Measurements from ENCODE around the gene ASB3. TPM values are rescaled to one million over a fixed set of nuclear protein-coding genes. Genes with fewer than 3 reads are reported as not detected.
"Not testable (repeated sequence)": the region's sequence is repeated elsewhere in the genome, so short reads cannot be mapped to it uniquely, and the experiment has no call there.

ASB3 gene
- total RNA-seq, 2 donors from 2014 or later: 9.6 to 10.8 TPM

- DNase-seq (no peak), ATAC-seq (no peak)
- intact Hi-C loops (cut with DNase I): no loop called here
Measured at GRCh38 chr2:53793821-53794220, 7.1 kb upstream of the ASB3 start.

DNA sequence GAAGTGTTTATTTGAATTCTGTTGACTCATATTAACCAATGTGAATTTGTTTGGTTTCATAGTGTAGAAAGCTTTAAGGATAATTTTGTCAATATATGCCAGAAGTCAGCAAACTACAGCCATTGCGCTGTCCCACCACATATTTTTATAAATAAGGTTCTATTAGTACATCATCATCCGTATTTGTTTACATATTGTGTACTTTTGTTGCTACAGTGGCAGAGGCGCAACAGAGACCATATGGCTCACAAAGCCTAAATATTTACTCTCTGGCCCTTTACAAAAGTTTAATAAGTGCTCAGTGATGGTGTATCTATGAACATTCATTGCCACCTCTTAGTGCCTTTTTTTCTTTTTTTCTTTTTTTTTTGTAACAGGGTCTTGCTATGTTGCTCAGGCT, 6.5 kb upstream of the ASB3 start:
- ATAC-seq (no peak), DNase-seq (no peak)
- intact Hi-C loops (cut with DNase I): no loop called here

- ATAC-seq (peak in 1 of 2 donors; percentile 5), DNase-seq (no peak)
- intact Hi-C loops (cut with DNase I): no loop called here
Measured at GRCh38 chr2:53787614-53788289, 999 bp upstream of the ASB3 start.

DNA sequence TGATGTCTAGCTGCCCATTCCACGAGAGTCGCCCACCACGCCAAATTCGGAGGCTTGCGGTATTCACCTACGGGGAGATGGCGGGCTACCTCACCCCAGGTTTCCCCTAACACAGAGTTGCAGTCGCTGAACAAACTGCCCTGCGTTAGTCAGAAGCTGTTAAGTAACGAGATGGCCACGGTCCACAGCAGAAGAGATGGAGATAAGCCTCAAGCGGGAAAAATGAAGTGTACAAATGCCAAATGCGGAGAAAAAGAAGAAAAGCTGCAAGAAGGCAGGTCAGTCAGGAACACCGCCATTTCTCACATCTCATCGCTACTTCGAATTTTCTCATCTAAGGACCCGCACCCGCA, 425 bp downstream of the ASB3 start:
- intact Hi-C loops (cut with DNase I): no loop called here
- ATAC-seq (peak; percentile 62 to 66), DNase-seq (peak; percentile 46)

GRCh38 chr2:53785366-53785765, 1.4 kb downstream of the ASB3 start:
- ATAC-seq (no peak), DNase-seq (no peak)
- intact Hi-C loops (cut with DNase I): no loop called here

DNA sequence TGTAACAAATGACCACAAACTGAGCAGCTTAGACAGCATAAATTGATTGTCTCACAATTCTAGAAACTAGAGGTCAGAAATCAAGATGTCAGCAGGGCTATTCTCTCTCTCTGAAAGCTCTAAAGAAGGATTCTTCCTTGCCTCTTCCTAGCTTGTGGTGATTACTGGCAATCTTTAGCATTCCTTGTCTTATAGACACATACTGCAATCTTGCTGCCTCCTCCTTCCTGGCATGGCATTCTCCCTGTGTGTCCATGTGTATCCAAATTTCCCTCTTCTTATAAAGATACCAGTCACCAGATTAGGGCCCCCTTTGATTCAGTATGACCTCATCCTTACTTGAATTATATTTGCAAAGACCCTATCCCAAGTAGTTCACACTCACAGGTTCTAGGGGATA, 2.3 kb downstream of the ASB3 start:
- ATAC-seq (no peak), DNase-seq (no peak)
- intact Hi-C loops (cut with DNase I): no loop called here

- intact Hi-C loops (cut with DNase I): no loop called here
- no peak for ATAC-seq
Measured at GRCh38 chr2:53782676-53783075, 4.1 kb downstream of the ASB3 start.

GRCh38 chr2:53780056-53780455, 6.7 kb downstream of the ASB3 start:
- DNase-seq (no peak), ATAC-seq (no peak)
- intact Hi-C loops (cut with DNase I): no loop called here

More at GRCh38 chr2:53782676-53783075, 4.1 kb downstream of the ASB3 start:
- no peak for DNase-seq

GRCh38 chr2:53778536-53779162, 8.1 kb downstream of the ASB3 start:
- intact Hi-C loops (cut with DNase I): no loop called here
- ATAC-seq (no peak), DNase-seq (no peak)

DNA sequence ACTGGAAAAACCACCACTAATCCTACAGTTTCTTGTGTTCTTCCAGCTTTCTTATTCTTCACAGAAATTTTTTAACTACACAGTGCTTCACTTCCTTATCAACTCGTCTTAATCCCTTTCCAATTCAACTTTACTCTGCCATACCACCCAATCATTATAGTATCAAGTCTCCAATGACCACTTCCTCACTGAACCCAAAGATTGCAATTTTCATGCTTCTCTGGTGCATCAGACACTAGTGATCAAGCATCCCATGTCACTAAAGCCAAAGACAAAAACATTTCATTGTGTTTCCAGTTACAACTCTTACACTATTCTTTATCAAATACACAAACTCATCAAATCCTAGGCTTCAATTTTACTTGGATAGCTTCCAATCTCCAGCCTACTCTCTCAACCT, 9.6 kb downstream of the ASB3 start:
- intact Hi-C loops (cut with DNase I): no loop called here
- ATAC-seq: no peak
- DNase-seq: no peak

DNA sequence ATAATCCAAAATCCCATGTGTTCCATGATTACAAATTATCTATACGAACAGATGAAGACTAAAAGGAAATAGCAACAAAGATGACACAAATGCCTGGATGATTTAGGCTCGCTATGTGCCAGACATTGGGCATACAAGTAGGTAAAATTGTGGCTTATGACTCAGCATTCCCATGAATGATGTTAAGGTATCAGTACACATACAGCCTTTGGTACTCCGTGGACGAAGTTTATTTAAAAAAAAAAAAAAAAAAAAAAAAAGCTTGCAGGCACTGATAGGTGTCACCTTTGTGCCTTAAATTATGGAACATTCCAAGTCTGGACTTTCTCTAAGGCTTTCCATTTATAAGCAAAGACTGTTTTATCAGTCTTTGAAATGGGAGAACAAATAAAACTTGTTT, 16.5 kb downstream of the ASB3 start:
- DNase-seq (no peak), ATAC-seq (no peak)
- intact Hi-C loops (cut with DNase I): no loop called here

- ATAC-seq (no peak), DNase-seq (no peak)
- intact Hi-C loops (cut with DNase I): no loop called here
Measured at GRCh38 chr2:53769318-53769945, 17.3 kb downstream of the ASB3 start.

DNA sequence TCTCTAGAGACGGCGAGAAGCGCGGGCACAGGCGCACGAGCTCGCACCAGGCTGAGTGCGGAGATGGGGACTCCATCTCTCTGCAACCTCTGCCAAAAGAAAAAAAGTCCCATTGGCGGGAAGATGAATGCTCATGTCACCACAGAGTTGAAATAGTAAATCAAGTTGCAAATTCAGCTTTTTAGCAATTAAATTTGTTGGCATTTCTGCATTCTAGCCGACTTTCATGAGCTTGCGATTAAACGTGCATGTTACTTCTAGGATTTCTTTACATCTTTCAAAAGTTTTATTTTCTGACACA, 18.6 kb downstream of the ASB3 start:
- peak in 1 of 2 donors; percentile 81 for ATAC-seq
- intact Hi-C loops (cut with DNase I): no loop called here

GRCh38 chr2:53767405-53768241, 19.1 kb downstream of the ASB3 start, which contains the start of gene CHAC2:
Gene CHAC2 (plus strand): TSS chr2:53767804. CDS start chr2:53767887, 83 bp downstream.
- DNase-seq (peak; percentile 92), ATAC-seq (peak; percentile 96 to 97)
- intact Hi-C loops (cut with DNase I): no loop called here

More for the DNA sequence above, 18.6 kb downstream of the ASB3 start:
- no peak for DNase-seq

- intact Hi-C loops (cut with DNase I): no loop called here
- ATAC-seq (no peak), DNase-seq (no peak)
Measured at GRCh38 chr2:53765767-53766166, 21.0 kb downstream of the ASB3 start.

DNA sequence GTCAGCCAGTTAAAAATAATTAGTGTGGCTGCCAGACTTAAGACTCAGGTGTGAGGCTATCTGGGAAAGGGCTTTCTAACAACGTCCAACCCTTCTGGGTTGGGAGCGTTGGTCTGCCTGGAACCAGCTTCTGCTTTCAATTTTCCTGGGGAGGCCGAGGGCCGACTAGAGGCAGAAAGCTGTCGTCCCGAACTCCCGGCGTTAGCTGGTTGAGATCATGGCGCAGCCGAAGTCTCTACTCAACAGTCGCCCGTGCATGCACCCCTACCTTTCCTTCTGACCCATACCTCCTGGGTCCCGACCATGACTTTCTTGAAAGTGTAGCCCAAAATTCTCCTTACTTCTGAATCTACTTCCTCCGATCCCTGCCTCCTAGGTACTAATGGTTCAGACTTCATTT, 29.5 kb downstream of the ASB3 start:
- DNase-seq; intact Hi-C loops (cut with DNase I); ATAC-seq: not testable (repeated sequence)

GRCh38 chr2:53756644-53757043, 30.1 kb downstream of the ASB3 start:
- no peak for ATAC-seq
- intact Hi-C loops (cut with DNase I): no loop called here

GRCh38 chr2:53755121-53755520, 31.6 kb downstream of the ASB3 start:
- ATAC-seq: no peak
- DNase-seq: peak; percentile 39
- intact Hi-C loops (cut with DNase I): no loop called here

More at GRCh38 chr2:53756644-53757043, 30.1 kb downstream of the ASB3 start:
- no peak for DNase-seq

GRCh38 chr2:53753041-53753440, 33.7 kb downstream of the ASB3 start:
- intact Hi-C loops (cut with DNase I): no loop called here
- no peak for ATAC-seq
- DNase-seq: no peak

GRCh38 chr2:53752385-53752784, 34.4 kb downstream of the ASB3 start:
- DNase-seq (no peak), ATAC-seq (no peak)
- intact Hi-C loops (cut with DNase I): no loop called here

Measured in left cardiac atrium (tissue), 4 donors.